GM12801 (cell line): ENCODE results near the gene SMKR1.

Experiments
- CTCF ChIP-seq: IDR thresholded peaks from one replicate; pipeline ENCODE4 v1.5.1; 2011; ENCODE audit warnings: control low read depth; ENCODE audit not compliant: insufficient read length; ENCODE audit errors: extremely low read depth

SMKR1 gene

GRCh38 chr7:129532375-129532774, 30.0 kb downstream of the SMKR1 start:
- no peak for TF ChIP-seq CTCF

- no peak for TF ChIP-seq CTCF
These were observed 33.6 kb downstream of the SMKR1 start for GRCh38 chr7:129535896-129536295.

- no peak for TF ChIP-seq CTCF
These were observed 34.0 kb downstream of the SMKR1 start for GRCh38 chr7:129536323-129536722.

- no peak for TF ChIP-seq CTCF
These were observed 36.5 kb downstream of the SMKR1 start for GRCh38 chr7:129538790-129539189.

- TF ChIP-seq CTCF, result no peak
These were observed 38.0 kb downstream of the SMKR1 start for GRCh38 chr7:129540340-129540739.

GRCh38 chr7:129544700-129545099, 42.4 kb downstream of the SMKR1 start:
- TF ChIP-seq CTCF, result no peak

- no peak for TF ChIP-seq CTCF
These were observed 48.5 kb downstream of the SMKR1 start for GRCh38 chr7:129550693-129551360.
